DOHH2 (cell line): ENCODE results near the gene SMPD1.

Experiments used
- H3F3A ChIP-seq: fragments of 200-600 bp; sonication (generic), shearing (Covaris generic); 2 replicates; pipeline ENCODE4 v1.6.0; 2016; ENCODE audit warnings: antibody characterized with exemption, mild to moderate bottlenecking; ENCODE audit not compliant: control insufficient read depth, insufficient read depth
- H3K27ac ChIP-seq: fragments of 200-600 bp; sonication (generic); 2 replicates; pipeline ENCODE4 v1.5.1; 2014; ENCODE audit warnings: low read depth, mild to moderate bottlenecking, low read length, moderate library complexity
- H3K27me3 ChIP-seq: fragments of 200-600 bp; sonication (generic); 2 replicates; pipeline ENCODE4 v1.6.1; 2014; ENCODE audit warnings: mild to moderate bottlenecking, low read length, mixed read lengths; ENCODE audit not compliant: control insufficient read depth
- H3K36me3 ChIP-seq: fragments of 200-600 bp; sonication (generic); 2 replicates; pipeline ENCODE4 v1.6.1; 2014; ENCODE audit warnings: mild to moderate bottlenecking, low read length, moderate library complexity, mixed read lengths; ENCODE audit not compliant: control insufficient read depth
- H3K4me1 ChIP-seq: fragments of 200-600 bp; sonication (generic); 2 replicates; pipeline ENCODE4 v1.6.1; 2014; ENCODE audit warnings: mild to moderate bottlenecking, low read length, mixed read lengths; ENCODE audit not compliant: control insufficient read depth
- H3K4me2 ChIP-seq: fragments of 200-600 bp; sonication (generic); 2 replicates; pipeline ENCODE4 v1.6.0; 2014; ENCODE audit warnings: mild to moderate bottlenecking, low read length, moderate library complexity
- H3K4me3 ChIP-seq: fragments of 200-600 bp; sonication (generic); 2 replicates; pipeline ENCODE4 v1.5.1; 2014; ENCODE audit warnings: mild to moderate bottlenecking, low read length, mixed read lengths
- H3K79me2 ChIP-seq: fragments of 200-600 bp; sonication (generic); 2 replicates; pipeline ENCODE4 v1.6.1; 2014; ENCODE audit warnings: mild to moderate bottlenecking, low read length, mixed read lengths; ENCODE audit not compliant: control insufficient read depth
- H3K9me2 ChIP-seq: fragments of 200-600 bp; sonication (generic); replicated peaks from 2 replicates; pipeline ENCODE4 v1.6.1; 2014; ENCODE audit warnings: mild to moderate bottlenecking, low read length, mixed read lengths; ENCODE audit not compliant: control insufficient read depth
- H3K9me3 ChIP-seq: fragments of 200-600 bp; sonication (generic); 2 replicates; pipeline ENCODE4 v1.6.1; 2014; ENCODE audit warnings: antibody characterized with exemption, low read length, mixed read lengths; ENCODE audit not compliant: control insufficient read depth, insufficient read depth
- H4K20me1 ChIP-seq: fragments of 200-600 bp; sonication (generic); 2 replicates; pipeline ENCODE4 v1.6.0; 2014; ENCODE audit warnings: low read depth, mild to moderate bottlenecking, antibody characterized with exemption, low read length, moderate library complexity; ENCODE audit not compliant: control insufficient read depth, insufficient read depth
- CTCF ChIP-seq: fragments of 200-600 bp; sonication (generic); IDR thresholded peaks from one replicate; pipeline ENCODE4 v1.5.1; 2014; ENCODE audit warnings: antibody characterized with exemption, mild to moderate bottlenecking, low read depth, low read length; ENCODE audit not compliant: poor library complexity, severe bottlenecking
- EZH2phosphoT487 ChIP-seq: fragments of 200-600 bp; sonication (generic); IDR thresholded peaks from 2 replicates; pipeline ENCODE4 v1.6.1; 2017; ENCODE audit warnings: borderline replicate concordance, mild to moderate bottlenecking, antibody characterized with exemption, low read length, moderate library complexity, mixed read lengths

Gene SMPD1

GRCh38 chr11:6414874-6415328 lies 24.6 kb downstream of the SMPD1 start:
- Histone ChIP-seq H3K4me2 (no peak overlapping the region), H3K27me3 (peaks cover 47% of the 10 kb centered on the region), H3F3A (0 out of 2 replicates have a peak, but pooled peaks cover 3% of the 10 kb centered on the region), H3K27ac (no peak overlapping the region), H3K36me3 (no peaks in the 10 kb centered on the region), H4K20me1 (no peaks in the 10 kb centered on the region), H3K4me1 (peaks cover 8% of the 10 kb centered on the region), H3K9me2 (no peaks in the 10 kb centered on the region), H3K79me2 (no peaks in the 10 kb centered on the region), H3K4me3 (no peak overlapping the region), H3K9me3 (no peaks in the 10 kb centered on the region)
- no peak for TF ChIP-seq CTCF
- TF ChIP-seq EZH2phosphoT487, result no peak

- Histone ChIP-seq H3K4me1 (peaks cover 8% of the 10 kb centered on the region), H3K4me3 (no peak overlapping the region), H3K4me2 (no peak overlapping the region), H3K36me3 (no peaks in the 10 kb centered on the region), H3K79me2 (no peaks in the 10 kb centered on the region), H3K9me3 (no peaks in the 10 kb centered on the region), H3K27me3 (peaks cover 56% of the 10 kb centered on the region), H3F3A (0 out of 2 replicates have a peak, but pooled peaks cover 3% of the 10 kb centered on the region), H4K20me1 (no peaks in the 10 kb centered on the region), H3K9me2 (no peaks in the 10 kb centered on the region), H3K27ac (no peak overlapping the region)
- TF ChIP-seq EZH2phosphoT487 (no peak), CTCF (no peak)
These were observed 25.5 kb downstream of the SMPD1 start for GRCh38 chr11:6415797-6416196.

- Histone ChIP-seq H3F3A (0 out of 2 replicates have a peak, but pooled peaks cover 3% of the 10 kb centered on the region), H3K79me2 (no peaks in the 10 kb centered on the region), H3K27ac (no peak overlapping the region), H3K27me3 (peaks cover 70% of the 10 kb centered on the region), H3K36me3 (no peaks in the 10 kb centered on the region), H3K9me2 (no peaks in the 10 kb centered on the region), H3K4me1 (peaks cover 8% of the 10 kb centered on the region), H3K9me3 (no peaks in the 10 kb centered on the region), H3K4me2 (peak overlapping the region; percentile 87), H3K4me3 (peak overlapping the region; percentile 85), H4K20me1 (no peaks in the 10 kb centered on the region)
- TF ChIP-seq EZH2phosphoT487 (no peak), CTCF (no peak)
These were observed 27.8 kb downstream of the SMPD1 start for GRCh38 chr11:6417907-6418556.
